Endothelial cell of umbilical vein (primary cell): Measurements from ENCODE around the gene OPCML. TPM values are rescaled to one million over a fixed set of nuclear protein-coding genes. Genes with fewer than 3 reads are reported as not detected.

Experiments
- BruUV-seq: library from RNA; stranded (reverse); fragments of 400-500 nt; replicated peaks from 2 replicates; lab custom pipeline; 2021; lab: Mats Ljungman, UMichigan
- CTCF ChIA-PET: fragments of 300-600, 350-600 bp; sonication (Branson Sonifier 250); formaldehyde crosslinking; loops from one replicate; lab custom pipeline; 2021; ENCODE audit warnings: antibody characterized with exemption, inconsistent platforms; lab: Charles Lee
- POLR2A ChIA-PET: fragments of 300-600, 350-600 bp; sonication (Branson Sonifier 250); formaldehyde crosslinking; loops from one replicate; lab custom pipeline; 2021; ENCODE audit warnings: antibody characterized with exemption, inconsistent platforms; lab: Charles Lee
- DNase-seq: peaks from one replicate; pipeline ENCODE4 v3.0.0-alpha.2; 2011; ENCODE audit warnings: low read depth, low spot score
- FAIRE-seq: peaks from 2 replicates; lab custom pipeline; 2011; peaks lifted over from hg19 to GRCh38; lab: Jason Lieb, UNC
- H2AFZ ChIP-seq: 2 replicates; pipeline ENCODE4 v1.6.0; 2012; ENCODE audit warnings: low read depth, low read length, control low read depth, inconsistent platforms
- H3K27ac ChIP-seq: 2 replicates; pipeline ENCODE4 v1.5.1; 2011; ENCODE audit warnings: low read depth, mild to moderate bottlenecking, control low read depth, low read length, moderate library complexity; ENCODE audit not compliant: insufficient read depth
- H3K27me3 ChIP-seq, 2 experiments: 2 replicates each; pipeline versions ENCODE4 v1.6.0 to v1.6.1; 2011; ENCODE audit warnings: low read length in 2 of 2, mixed read lengths in 1 of 2; ENCODE audit not compliant: control insufficient read depth in 2 of 2, insufficient read depth in 2 of 2
- H3K36me3 ChIP-seq, 2 experiments: 2 replicates in 1 of 2; 3 replicates in 1 of 2; pipeline ENCODE4 v1.5.1; 2011; ENCODE audit warnings: low read length in 2 of 2, mild to moderate bottlenecking in 1 of 2, moderate library complexity in 1 of 2; ENCODE audit not compliant: control insufficient read depth in 2 of 2, insufficient read depth in 2 of 2; ENCODE audit errors: extremely low read depth in 1 of 2
- H3K4me1 ChIP-seq: 3 replicates; pipeline ENCODE4 v1.5.1; 2011; ENCODE audit warnings: mild to moderate bottlenecking, low read length; ENCODE audit not compliant: control insufficient read depth, insufficient read depth; ENCODE audit errors: extremely low read depth
- H3K4me2 ChIP-seq: 2 replicates; pipeline ENCODE4 v1.6.1; 2011; ENCODE audit warnings: low read length, control low read depth, mixed read lengths; ENCODE audit not compliant: insufficient read depth
- H3K4me3 ChIP-seq, 3 experiments: fragments of 200-600 bp in 1 of 3; sonication (generic), shearing (Covaris generic) in 1 of 3; replicated peaks in 1 of 3; 2 replicates each; pipeline ENCODE4 v1.5.1; 2011 to 2016; ENCODE audit warnings: control low read depth in 3 of 3, low read length in 3 of 3, mild to moderate bottlenecking in 2 of 3, inconsistent platforms in 1 of 3, low read depth in 1 of 3, moderate library complexity in 1 of 3; ENCODE audit not compliant: insufficient read depth in 1 of 3
- H3K79me2 ChIP-seq: 2 replicates; pipeline ENCODE4 v1.6.0; 2012; ENCODE audit warnings: low read length, inconsistent platforms; ENCODE audit not compliant: control insufficient read depth, insufficient read depth
- H3K9ac ChIP-seq: replicated peaks from 2 replicates; pipeline ENCODE3; 2011; ENCODE audit warnings: low read length, control low read depth; ENCODE audit not compliant: insufficient read depth; ENCODE audit errors: extremely low read depth
- H3K9me1 ChIP-seq: replicated peaks from 3 replicates; pipeline ENCODE4 v1.6.0; 2011; ENCODE audit warnings: mild to moderate bottlenecking, low read length; ENCODE audit not compliant: control insufficient read depth, insufficient read depth; ENCODE audit errors: extremely low read depth
- H3K9me3 ChIP-seq: replicated peaks from 2 replicates; pipeline ENCODE4 v1.5.1; 2012; ENCODE audit warnings: low read length, inconsistent platforms; ENCODE audit not compliant: control insufficient read depth, insufficient read depth
- H4K20me1 ChIP-seq: replicated peaks from 2 replicates; pipeline ENCODE3; 2011; ENCODE audit warnings: mild to moderate bottlenecking, low read length; ENCODE audit not compliant: control insufficient read depth, insufficient read depth; ENCODE audit errors: extremely low read depth
- CTCF ChIP-seq, 2 donors: IDR thresholded peaks; 1 replicate in 1 of 2; 2 replicates in 1 of 2; pipeline ENCODE4 v1.5.1; 2011; ENCODE audit warnings: low read length in 2 of 2, mild to moderate bottlenecking in 2 of 2, moderate library complexity in 2 of 2, control low read depth in 1 of 2, inconsistent platforms in 1 of 2, low read depth in 1 of 2; ENCODE audit not compliant: insufficient read depth in 1 of 2; ENCODE audit errors: extremely low read depth in 1 of 2
- EZH2 ChIP-seq: IDR thresholded peaks from 2 replicates; pipeline ENCODE4 v1.6.1; 2012; ENCODE audit warnings: borderline replicate concordance, low read depth, mild to moderate bottlenecking, moderate library complexity, low read length, inconsistent platforms; ENCODE audit not compliant: severe bottlenecking
- FOS ChIP-seq: IDR thresholded peaks from 2 replicates; pipeline ENCODE4 v1.6.1; 2011; ENCODE audit warnings: mild to moderate bottlenecking, low read length, moderate library complexity, borderline replicate concordance; ENCODE audit not compliant: insufficient read depth
- GATA2 ChIP-seq: IDR thresholded peaks from 2 replicates; pipeline ENCODE4 v1.7.0; 2011; ENCODE audit warnings: low read depth, mild to moderate bottlenecking, moderate library complexity, mixed read lengths, low read length; ENCODE audit not compliant: insufficient read length, insufficient read depth
- JUN ChIP-seq: IDR thresholded peaks from 2 replicates; pipeline ENCODE4 v1.6.1; 2011; ENCODE audit warnings: borderline replicate concordance, low read depth; ENCODE audit not compliant: insufficient read length, insufficient read depth
- MAX ChIP-seq: IDR thresholded peaks from 2 replicates; pipeline ENCODE4 v1.6.1; 2011; ENCODE audit not compliant: insufficient read depth, insufficient read length
- MYC ChIP-seq: IDR thresholded peaks from one replicate; pipeline ENCODE4 v1.6.1; 2011; ENCODE audit warnings: mild to moderate bottlenecking, low read depth, low read length
- POLR2A ChIP-seq: IDR thresholded peaks from 2 replicates; pipeline ENCODE4 v1.6.1; 2012; ENCODE audit warnings: low read depth, mild to moderate bottlenecking, control low read depth, low read length
- POLR2AphosphoS5 ChIP-seq: IDR thresholded peaks from 2 replicates; pipeline ENCODE4 v1.6.1; 2012; ENCODE audit warnings: low read depth, mild to moderate bottlenecking, control low read depth, low read length, moderate library complexity; ENCODE audit not compliant: insufficient read depth
- dilution Hi-C: fragments of 300-500 bp; cut with MboI; formaldehyde crosslinking; loops from one replicate; pipeline ENCODE4 v1.15.0; 2019; ENCODE audit warnings: low sequenced_read_pairs; ENCODE audit not compliant: extremely low pct_ligation_motif_present
- intact Hi-C: fragments of 100-400 bp; cut with micrococcal nuclease; formaldehyde crosslinking; loops from one replicate; pipeline ENCODE4 v1.10.0; 2022
- polyA plus RNA-seq, 4 experiments: library from polyadenylated mRNA; depleted of rRNA in 3 of 4; stranded (reverse) in 3 of 4; unstranded in 1 of 4; fragments of >200 nt; gene quantifications; 2 replicates each; pipeline versions ENCODE4 v1.2.1 to v1.2.3, GENCODE V29; 2011 to 2012; ENCODE audit warnings: missing spikeins in 1 of 4
- total RNA-seq: library from RNA; stranded (reverse); gene quantifications from 2 replicates; pipeline ENCODE4 v1.2.3, GENCODE V29; 2021

Gene OPCML
- total and polyA plus RNA-seq, 2 donors (not counting 3 experiments of a cell fraction or from before 2014, with no cell fraction given), result not detected

- no peaks in the 10 kb centered on the region for H3K36me3 ChIP-seq
- H3K4me3 ChIP-seq, result no peak overlapping the region
- no peak overlapping the region for H3K4me2 ChIP-seq
- no peak overlapping the region for H2AFZ ChIP-seq
- DNase-seq, result no peak
- no TSS peak for BruUV-seq
- ChIA-PET CTCF (no interaction called here), POLR2A (no interaction called here)
- dilution Hi-C loops (no loop called here), intact Hi-C loops (no loop called here)
- H3K27me3 ChIP-seq, result no peaks in the 10 kb centered on the region
- H3K9ac ChIP-seq, result no peak overlapping the region
- TF ChIP-seq FOS, result no peak
- TF ChIP-seq GATA2, result no peak
- TF ChIP-seq JUN, result no peak
- TF ChIP-seq MYC, result no peak
- TF ChIP-seq CTCF (IDR thresholded peaks at IDR 0.05; ENCODE audit: extremely low read depth in 1 of 2, insufficient read depth in 1 of 2, low read depth in 1 of 2, low read length in 2 of 2), result no peak
- TF ChIP-seq POLR2A, result no peak
- no peak for TF ChIP-seq POLR2AphosphoS5
- no peak for TF ChIP-seq EZH2
- TF ChIP-seq MAX, result no peak
- no peaks in the 10 kb centered on the region for H3K9me1 ChIP-seq
- FAIRE-seq, result no peak
- H3K4me1 ChIP-seq, result no peaks in the 10 kb centered on the region
- H3K27ac ChIP-seq, result no peak overlapping the region
- H3K79me2 ChIP-seq, result no peaks in the 10 kb centered on the region
- H4K20me1 ChIP-seq, result no peaks in the 10 kb centered on the region
- no peaks in the 10 kb centered on the region for H3K9me3 ChIP-seq
These were observed 367.3 kb downstream of the OPCML start for GRCh38 chr11:133164986-133165385.
